AG10803 (cell line): ENCODE data around the gene CAMK1D.
"Not testable (repeated sequence)": the region's sequence is repeated elsewhere in the genome, so short reads cannot be mapped to it uniquely, and the experiment has no call there.

Source experiments
- DNase-seq: peaks from one replicate; pipeline ENCODE4 v3.0.0; 2010; ENCODE audit warnings: low read depth
- H3K4me3 ChIP-seq: 2 replicates; pipeline ENCODE4 v1.5.1; 2011; ENCODE audit warnings: mild to moderate bottlenecking, low read length, control low read depth
- CTCF ChIP-seq: conservative IDR thresholded peaks from 2 replicates; pipeline ENCODE4 v1.5.1; 2011; ENCODE audit warnings: mild to moderate bottlenecking, low read length, control low read depth, inconsistent platforms

CAMK1D gene

GRCh38 chr10:12543589-12543988 is 194.2 kb downstream of the CAMK1D start:
- DNase-seq, result no peak
- no peak for TF ChIP-seq CTCF
- H3K4me3 ChIP-seq, result no peak overlapping the region

DNA sequence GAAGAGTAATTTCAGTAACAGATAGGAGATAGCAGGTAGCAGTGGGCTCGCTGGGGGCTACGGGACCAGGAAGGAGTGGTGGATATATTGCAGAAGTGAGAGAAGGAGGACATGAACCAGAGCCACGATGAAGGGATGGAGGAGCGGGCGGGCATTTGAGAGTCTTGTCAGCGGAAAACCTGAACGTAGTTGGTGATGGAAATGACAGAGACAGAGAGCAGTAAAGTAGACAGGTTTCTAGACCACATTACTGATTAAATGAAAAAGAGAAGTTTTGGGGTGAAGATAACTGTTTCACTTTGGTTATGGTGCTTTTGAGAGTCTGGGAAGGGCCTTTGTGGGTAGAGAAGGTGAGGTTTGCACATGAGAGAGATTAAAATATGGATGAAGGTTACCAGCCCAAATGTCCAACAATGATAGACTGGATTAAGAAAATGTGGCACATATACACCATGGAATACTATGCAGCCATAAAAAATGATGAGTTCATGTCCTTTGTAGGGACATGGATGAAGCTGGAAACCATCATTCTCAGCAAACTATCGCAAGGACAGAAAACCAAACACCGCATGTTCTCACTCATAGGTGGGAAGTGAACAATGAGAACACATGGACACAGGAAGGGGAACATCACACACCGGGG is 196.9 kb downstream of the CAMK1D start:
- not testable (repeated sequence) for H3K4me3 ChIP-seq, DNase-seq

DNA sequence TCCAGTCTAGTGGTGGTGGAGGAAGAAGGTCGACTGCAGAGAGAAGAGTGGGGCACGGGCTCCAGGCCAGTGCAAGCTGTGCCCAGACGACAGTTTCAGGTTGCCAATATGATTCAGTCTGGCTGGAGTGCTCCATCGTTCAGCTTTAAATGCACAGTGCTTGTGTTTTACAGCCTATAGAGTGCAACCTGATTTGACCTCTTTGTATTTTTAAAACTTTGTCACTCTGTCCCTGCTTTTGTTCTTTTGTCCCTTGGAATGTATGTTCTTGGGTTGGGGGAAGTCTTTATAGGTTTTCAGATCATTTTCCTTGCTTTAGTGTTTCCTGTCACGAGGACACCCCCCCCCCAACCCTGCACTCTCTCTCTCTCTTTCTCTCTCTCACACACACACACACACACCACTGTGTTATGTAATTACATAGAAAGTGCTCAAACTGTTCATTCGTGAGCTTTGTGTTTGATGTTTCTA is 198.0 kb downstream of the CAMK1D start:
- no peak for TF ChIP-seq CTCF
- H3K4me3 ChIP-seq, result no peak overlapping the region
- no peak for DNase-seq

DNA sequence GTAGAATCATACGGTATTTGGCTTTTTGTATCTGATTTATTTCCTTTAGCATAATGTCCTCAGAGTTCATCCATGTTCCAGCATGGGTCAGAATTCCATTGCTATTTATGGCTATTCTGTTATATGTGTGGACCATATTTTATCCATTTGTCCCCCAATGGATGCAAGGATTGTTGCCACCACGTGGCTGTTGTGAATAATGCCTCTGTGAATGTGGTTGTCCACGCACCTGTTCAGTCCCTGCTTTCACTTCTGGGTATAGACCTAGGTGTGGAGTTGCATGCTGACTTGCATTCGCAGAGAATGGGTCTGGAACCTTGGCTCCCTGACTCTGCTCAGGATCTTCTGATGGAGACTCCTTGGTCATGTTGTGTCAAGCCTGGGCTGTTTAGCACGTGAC is 199.9 kb downstream of the CAMK1D start:
- no peak for DNase-seq
- no peak overlapping the region for H3K4me3 ChIP-seq
- TF ChIP-seq CTCF, result no peak

DNA sequence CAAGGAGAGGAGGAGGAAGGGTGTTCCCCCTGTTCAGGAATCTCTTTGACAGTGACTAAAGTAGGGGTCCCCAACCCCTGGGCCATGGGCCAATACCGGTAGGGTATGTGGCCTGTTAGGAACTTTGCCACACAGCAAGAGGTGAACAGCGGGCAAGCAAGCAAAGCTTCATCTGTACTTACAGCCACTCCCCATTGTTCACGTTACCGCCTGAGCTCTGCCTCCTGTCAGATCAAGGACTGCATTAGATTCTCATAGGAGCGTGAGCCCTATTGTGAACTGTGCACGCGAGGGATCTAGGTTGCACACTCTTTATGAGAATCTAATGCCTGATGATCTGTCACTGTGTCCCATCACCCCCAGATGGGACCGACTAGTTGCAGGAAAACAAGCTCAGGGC is 201.6 kb downstream of the CAMK1D start:
- TF ChIP-seq CTCF, result no peak
- DNase-seq, result no peak
- no peak overlapping the region for H3K4me3 ChIP-seq

GRCh38 chr10:12556039-12556438 is 206.7 kb downstream of the CAMK1D start:
- H3K4me3 ChIP-seq, result no peak overlapping the region
- no peak for TF ChIP-seq CTCF
- no peak for DNase-seq

GRCh38 chr10:12559578-12560178 is 210.3 kb downstream of the CAMK1D start:
- no peak for DNase-seq
- TF ChIP-seq CTCF, result no peak
- no peak overlapping the region for H3K4me3 ChIP-seq
